HG03442 (cell line): ENCODE measurements around the gene EHD2.
"Not testable (repeated sequence)": the region's sequence is repeated elsewhere in the genome, so short reads cannot be mapped to it uniquely, and the experiment has no call there.

Experiments used
- ATAC-seq: cut with Tn5 transposase; IDR thresholded peaks from one replicate; pipeline ENCODE4 v1.9.1; 2021; ENCODE audit warnings: mild to moderate bottlenecking, moderate library complexity; ENCODE audit not compliant: unreplicated experiment

The EHD2 gene

GRCh38 chr19:47714339-47714738 lies 1.1 kb downstream of the EHD2 start:
- ATAC-seq: no peak

GRCh38 chr19:47714855-47715254 lies 1.6 kb downstream of the EHD2 start:
- ATAC-seq: not testable (repeated sequence)

GRCh38 chr19:47716270-47716937 lies 3.2 kb downstream of the EHD2 start:
- ATAC-seq: no peak

- ATAC-seq: not testable (repeated sequence)
These were observed 5.3 kb downstream of the EHD2 start for GRCh38 chr19:47718415-47719046.

GRCh38 chr19:47719047-47719859 lies 6.0 kb downstream of the EHD2 start:
- no peak for ATAC-seq

GRCh38 chr19:47720669-47721422 lies 7.6 kb downstream of the EHD2 start:
- no peak for ATAC-seq

- ATAC-seq: no peak
These were observed 10.3 kb downstream of the EHD2 start for GRCh38 chr19:47723581-47723940.

DNA sequence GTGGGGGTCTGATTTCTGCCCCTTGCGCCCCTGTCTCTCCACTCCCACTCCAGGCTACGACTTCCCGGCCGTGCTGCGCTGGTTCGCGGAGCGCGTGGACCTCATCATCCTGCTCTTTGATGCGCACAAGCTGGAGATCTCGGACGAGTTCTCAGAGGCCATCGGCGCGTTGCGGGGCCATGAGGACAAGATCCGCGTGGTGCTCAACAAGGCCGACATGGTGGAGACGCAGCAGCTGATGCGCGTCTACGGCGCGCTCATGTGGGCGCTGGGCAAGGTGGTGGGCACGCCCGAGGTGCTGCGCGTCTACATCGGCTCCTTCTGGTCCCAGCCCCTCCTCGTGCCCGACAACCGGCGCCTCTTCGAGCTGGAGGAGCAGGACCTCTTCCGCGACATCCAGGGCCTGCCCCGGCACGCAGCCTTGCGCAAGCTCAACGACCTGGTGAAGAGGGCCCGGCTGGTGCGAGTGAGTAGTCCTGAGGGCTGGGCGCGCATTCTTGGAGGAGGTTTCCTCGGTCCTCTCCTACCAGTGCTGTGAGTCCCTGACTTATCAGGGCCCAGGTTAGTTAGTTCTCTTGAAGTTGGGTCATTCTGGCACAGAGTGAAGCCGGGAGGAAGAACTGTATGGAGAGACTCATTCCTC lies 12.7 kb downstream of the EHD2 start:
- no peak for ATAC-seq

GRCh38 chr19:47726467-47726866 lies 13.2 kb downstream of the EHD2 start:
- no peak for ATAC-seq

GRCh38 chr19:47728295-47728694 lies 15.1 kb downstream of the EHD2 start:
- ATAC-seq: not testable (repeated sequence)

DNA sequence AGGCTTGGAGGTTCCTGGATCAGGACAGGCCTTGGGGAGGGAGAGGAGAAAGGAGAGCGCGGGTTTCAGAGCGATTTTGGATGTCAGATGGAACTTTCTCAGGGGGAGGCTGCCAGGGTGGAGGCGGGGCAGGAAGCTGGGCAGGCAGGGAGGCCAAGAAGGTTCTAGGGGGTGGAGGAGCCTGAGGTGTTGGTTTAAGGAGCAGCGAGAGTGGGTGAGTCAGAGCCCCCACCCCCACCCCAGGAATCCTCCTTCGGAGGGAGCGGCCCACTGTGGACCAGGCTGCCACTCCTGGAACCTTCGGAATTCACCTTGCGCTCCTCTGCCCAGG lies 16.2 kb downstream of the EHD2 start:
- no peak for ATAC-seq

GRCh38 chr19:47729799-47730520 lies 16.7 kb downstream of the EHD2 start:
- ATAC-seq: no peak

DNA sequence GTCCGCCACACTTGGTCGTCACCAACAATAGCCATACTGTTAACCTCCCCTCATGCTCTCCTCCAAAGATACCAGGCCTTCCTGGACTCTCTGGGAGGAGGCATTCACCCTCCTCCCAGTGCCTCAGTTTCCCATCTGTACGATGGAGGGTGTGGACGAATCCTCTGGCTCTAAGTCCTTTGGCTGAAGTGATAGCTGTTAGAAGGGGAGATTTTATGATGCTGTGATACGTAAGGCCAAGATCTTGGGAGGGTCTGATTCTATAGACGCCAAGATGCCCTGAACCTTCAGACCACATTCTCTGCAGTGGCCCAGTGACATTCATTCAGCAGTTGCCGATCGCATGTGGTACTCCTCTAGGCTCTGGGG lies 17.3 kb downstream of the EHD2 start:
- ATAC-seq: no peak

- no peak for ATAC-seq
These were observed 17.7 kb downstream of the EHD2 start for GRCh38 chr19:47730910-47731309.

- ATAC-seq: no peak
These were observed 21.9 kb downstream of the EHD2 start for GRCh38 chr19:47735131-47735530.

- ATAC-seq: no peak
These were observed 27.8 kb downstream of the EHD2 start for GRCh38 chr19:47740866-47741519.

- ATAC-seq: no peak
These were observed 28.4 kb downstream of the EHD2 start for GRCh38 chr19:47741544-47742140.

DNA sequence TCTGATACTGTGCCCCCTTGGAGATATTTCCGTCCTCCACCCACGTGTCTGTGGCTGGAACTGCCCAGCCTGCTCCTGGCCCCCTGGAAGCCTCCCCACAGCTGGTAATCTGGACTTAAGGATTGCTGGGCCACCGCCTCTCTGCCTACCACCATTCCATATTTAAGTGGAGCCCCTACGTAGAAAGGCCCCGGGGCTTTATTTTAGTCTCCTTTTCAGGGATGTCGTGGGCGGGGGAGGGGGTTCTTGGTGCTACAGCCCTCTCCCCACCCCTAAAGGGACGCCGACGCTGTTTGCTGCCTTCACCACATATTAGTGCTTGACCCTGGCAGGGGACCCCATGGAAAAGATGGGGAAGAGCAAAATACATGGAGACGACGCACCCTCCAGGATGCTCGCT lies 29.4 kb downstream of the EHD2 start:
- no peak for ATAC-seq
